Smooth muscle cell (in vitro differentiated cells): Measurements from ENCODE around the gene HNRNPF. TPM values are rescaled to one million over a fixed set of nuclear protein-coding genes. Genes with fewer than 3 reads are reported as not detected.
A peak's percentile ranks its signal among the peaks of the same experiment; 100 is the strongest.

Experiments used
- DNase-seq: peaks from one replicate; lab custom pipeline; 2025; ENCODE audit not compliant: unreplicated experiment; lab: John Stamatoyannopoulos, UW
- H2AFZ ChIP-seq: fragments of 200-600 bp; sonication (generic); 2 replicates; pipeline ENCODE4 v1.6.0; 2016; ENCODE audit warnings: antibody characterized with exemption, low read depth, mild to moderate bottlenecking
- H3F3A ChIP-seq: fragments of 200-600 bp; sonication (generic); 2 replicates; pipeline ENCODE4 v1.6.0; 2017; ENCODE audit warnings: antibody characterized with exemption, low read depth
- H3K27ac ChIP-seq: fragments of 200-600 bp; sonication (generic); 2 replicates; pipeline ENCODE4 v1.5.1; 2016; ENCODE audit warnings: low read depth, mild to moderate bottlenecking
- H3K27me3 ChIP-seq: fragments of 200-600 bp; sonication (generic); 2 replicates; pipeline ENCODE4 v1.6.1; 2016; ENCODE audit warnings: low read depth, mild to moderate bottlenecking
- H3K36me3 ChIP-seq: fragments of 200-600 bp; sonication (generic); 2 replicates; pipeline ENCODE4 v1.5.1; 2016; ENCODE audit warnings: low read depth
- H3K4me1 ChIP-seq: fragments of 200-600 bp; sonication (generic); 2 replicates; pipeline ENCODE4 v1.5.1; 2016; ENCODE audit warnings: low read depth
- H3K4me2 ChIP-seq: fragments of 200-600 bp; sonication (generic); 2 replicates; pipeline ENCODE4 v1.6.0; 2016; ENCODE audit warnings: mild to moderate bottlenecking
- H3K4me3 ChIP-seq: fragments of 200-600 bp; sonication (generic); 2 replicates; pipeline ENCODE4 v1.5.1; 2016; ENCODE audit warnings: mild to moderate bottlenecking
- H3K79me2 ChIP-seq: fragments of 200-600 bp; sonication (generic); 2 replicates; pipeline ENCODE4 v1.6.0; 2016; ENCODE audit warnings: low read depth, mild to moderate bottlenecking
- H3K9ac ChIP-seq: fragments of 200-600 bp; sonication (generic); 2 replicates; pipeline ENCODE4 v1.6.0; 2016; ENCODE audit warnings: low read depth
- H3K9me3 ChIP-seq: fragments of 200-600 bp; sonication (generic); replicated peaks from 2 replicates; pipeline ENCODE4 v1.5.1; 2016; ENCODE audit warnings: low read depth
- H4K20me1 ChIP-seq: fragments of 200-600 bp; sonication (generic); 2 replicates; pipeline ENCODE4 v1.6.0; 2016; ENCODE audit warnings: low read depth
- WGBS: methylation state at CpG from one replicate; pipeline ENCODE4 v1.1.7; 2016; ENCODE audit warnings: low lambda C conversion rate; 5-methylcytosine and 5-hydroxymethylcytosine counted together
- polyA plus RNA-seq: library from polyadenylated mRNA; unstranded; fragments of >200 nt; fragmentation: Nextera tagmentation; extraction: Ambion mirVana; gene quantifications from 2 replicates; pipeline ENCODE4 v1.2.1, GENCODE V29; 2016
- total RNA-seq: library from RNA; depleted of rRNA; stranded (reverse); fragments of >200 nt; gene quantifications from 2 replicates; pipeline ENCODE4 v1.2.3, GENCODE V29; 2014
- TF ChIP-seq, protein P1 (sequence below): fragments of 200-600 bp; sonication (generic); IDR thresholded peaks from 2 replicates; pipeline ENCODE4 v1.5.1; 2017; ENCODE audit warnings: borderline replicate concordance, mild to moderate bottlenecking, antibody characterized with exemption; ENCODE audit not compliant: insufficient read depth, poor library complexity, severe bottlenecking

The HNRNPF gene
- total and polyA plus RNA-seq, 2 experiments from 2014 or later = 71.9 to 112 TPM

GRCh38 chr10:43347997-43348396, 61.0 kb downstream of the HNRNPF start:
- H3K9ac ChIP-seq = no peak overlapping the region
- no peaks in the 10 kb centered on the region for H3K4me1 ChIP-seq
- no peaks in the 10 kb centered on the region for H3K79me2 ChIP-seq
- H3K4me3 ChIP-seq = no peak overlapping the region
- peak overlapping the region; percentile 24 for H2AFZ ChIP-seq
- H4K20me1 ChIP-seq = no peaks in the 10 kb centered on the region
- DNase-seq = no peak
- H3K27me3 ChIP-seq = no peaks in the 10 kb centered on the region
- H3F3A ChIP-seq = no peaks in the 10 kb centered on the region
- H3K4me2 ChIP-seq = no peak overlapping the region
- WGBS = 81% methylated on average over 4 of the region's 4 CpGs
- H3K27ac ChIP-seq = no peak overlapping the region
- no peaks in the 10 kb centered on the region for H3K9me3 ChIP-seq
- no peaks in the 10 kb centered on the region for H3K36me3 ChIP-seq
- TF ChIP-seq, protein P1, sequence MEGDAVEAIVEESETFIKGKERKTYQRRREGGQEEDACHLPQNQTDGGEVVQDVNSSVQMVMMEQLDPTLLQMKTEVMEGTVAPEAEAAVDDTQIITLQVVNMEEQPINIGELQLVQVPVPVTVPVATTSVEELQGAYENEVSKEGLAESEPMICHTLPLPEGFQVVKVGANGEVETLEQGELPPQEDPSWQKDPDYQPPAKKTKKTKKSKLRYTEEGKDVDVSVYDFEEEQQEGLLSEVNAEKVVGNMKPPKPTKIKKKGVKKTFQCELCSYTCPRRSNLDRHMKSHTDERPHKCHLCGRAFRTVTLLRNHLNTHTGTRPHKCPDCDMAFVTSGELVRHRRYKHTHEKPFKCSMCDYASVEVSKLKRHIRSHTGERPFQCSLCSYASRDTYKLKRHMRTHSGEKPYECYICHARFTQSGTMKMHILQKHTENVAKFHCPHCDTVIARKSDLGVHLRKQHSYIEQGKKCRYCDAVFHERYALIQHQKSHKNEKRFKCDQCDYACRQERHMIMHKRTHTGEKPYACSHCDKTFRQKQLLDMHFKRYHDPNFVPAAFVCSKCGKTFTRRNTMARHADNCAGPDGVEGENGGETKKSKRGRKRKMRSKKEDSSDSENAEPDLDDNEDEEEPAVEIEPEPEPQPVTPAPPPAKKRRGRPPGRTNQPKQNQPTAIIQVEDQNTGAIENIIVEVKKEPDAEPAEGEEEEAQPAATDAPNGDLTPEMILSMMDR = no peak

DNA sequence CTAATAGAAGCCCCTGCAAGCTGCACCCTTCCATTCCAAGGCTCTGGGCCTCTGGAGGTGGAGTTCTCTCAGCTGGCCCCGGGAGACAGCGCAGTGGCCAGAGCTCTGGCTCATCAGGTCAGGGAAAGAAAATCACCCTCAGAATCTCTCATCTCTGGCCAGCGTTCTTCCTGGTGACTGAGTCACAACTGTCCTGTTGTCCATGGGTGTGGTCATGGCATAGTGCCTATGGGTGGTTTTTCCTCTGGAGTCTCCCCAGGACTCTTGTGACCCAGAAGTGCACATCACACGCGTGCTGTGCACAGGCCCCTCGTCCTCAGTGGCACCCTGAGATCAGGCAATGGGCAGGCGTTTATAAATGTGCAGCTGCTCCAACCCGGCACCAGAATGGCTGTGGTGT, 64.9 kb downstream of the HNRNPF start:
- Histone ChIP-seq H3K27ac (no peak overlapping the region), H3F3A (no peaks in the 10 kb centered on the region), H4K20me1 (no peaks in the 10 kb centered on the region), H3K4me1 (no peaks in the 10 kb centered on the region), H3K36me3 (no peaks in the 10 kb centered on the region), H3K4me3 (no peak overlapping the region), H3K27me3 (no peaks in the 10 kb centered on the region), H3K79me2 (no peaks in the 10 kb centered on the region), H3K9me3 (no peaks in the 10 kb centered on the region), H3K9ac (no peak overlapping the region), H3K4me2 (no peak overlapping the region), H2AFZ (no peak overlapping the region)
- WGBS = 87% methylated on average over 8 of the region's 8 CpGs
- TF ChIP-seq, protein P1 = no peak
- DNase-seq = no peak

DNA sequence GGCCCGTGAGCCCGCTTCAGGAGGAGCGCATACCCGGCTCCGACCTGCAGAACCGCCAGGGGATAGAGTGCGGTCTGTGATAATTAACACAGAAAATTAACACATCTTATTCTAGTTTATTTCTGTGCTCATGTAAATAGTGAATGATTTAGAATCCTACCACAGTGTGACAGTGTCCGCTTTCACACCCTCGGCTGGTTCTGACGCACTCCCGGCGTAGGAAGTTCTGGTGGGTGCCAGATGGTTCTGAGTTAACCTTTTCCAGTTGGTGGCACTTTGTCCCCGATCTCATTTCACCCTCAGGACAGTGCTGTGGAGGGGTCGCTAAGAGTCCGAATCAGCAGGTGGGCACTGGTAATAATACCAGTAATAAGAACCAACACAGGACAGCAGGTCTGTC, 65.9 kb downstream of the HNRNPF start:
- TF ChIP-seq, protein P1 = no peak
- no peak overlapping the region for H3K27ac ChIP-seq
- no peaks in the 10 kb centered on the region for H3K36me3 ChIP-seq
- no peaks in the 10 kb centered on the region for H3K9me3 ChIP-seq
- H3K4me3 ChIP-seq = no peak overlapping the region
- no peaks in the 10 kb centered on the region for H3K4me1 ChIP-seq
- H3K79me2 ChIP-seq = no peaks in the 10 kb centered on the region
- no peak overlapping the region for H3K4me2 ChIP-seq
- H3F3A ChIP-seq = no peaks in the 10 kb centered on the region
- no peaks in the 10 kb centered on the region for H3K27me3 ChIP-seq
- no peaks in the 10 kb centered on the region for H4K20me1 ChIP-seq
- H2AFZ ChIP-seq = no peak overlapping the region
- WGBS = 98% methylated on average over 15 of the region's 15 CpGs
- no peak for DNase-seq
- no peak overlapping the region for H3K9ac ChIP-seq

GRCh38 chr10:43342279-43343125, 66.5 kb downstream of the HNRNPF start:
- DNase-seq = no peak

More at GRCh38 chr10:43342279-43343125, 66.5 kb downstream of the HNRNPF start:
- Histone ChIP-seq H3K4me1 (no peaks in the 10 kb centered on the region), H3K27me3 (no peaks in the 10 kb centered on the region), H2AFZ (no peak overlapping the region), H3K36me3 (no peaks in the 10 kb centered on the region), H4K20me1 (no peaks in the 10 kb centered on the region), H3K4me2 (no peak overlapping the region), H3K9ac (no peak overlapping the region), H3K4me3 (no peak overlapping the region), H3F3A (no peaks in the 10 kb centered on the region), H3K9me3 (no peaks in the 10 kb centered on the region), H3K79me2 (no peaks in the 10 kb centered on the region), H3K27ac (no peak overlapping the region)
- TF ChIP-seq, protein P1 = no peak
- WGBS = 95% methylated on average over 37 of the region's 49 CpGs
